Measurements from ENCODE around the gene MRI1. TPM values are rescaled to one million over a fixed set of nuclear protein-coding genes. Genes with fewer than 3 reads are reported as not detected.
A peak's percentile ranks its signal among the peaks of the same experiment; 100 is the strongest.
"Not testable (repeated sequence)": the region's sequence is repeated elsewhere in the genome, so short reads cannot be mapped to it uniquely, and the experiment has no call there.

MRI1 gene
- total RNA-seq, 1 experiment from 2014 or later = 29.9 TPM

GRCh38 chr19:13790354-13790753, 26.0 kb downstream of the MRI1 start:
- ChIA-PET CTCF (no interaction called here), POLR2A (no interaction called here)
- Mint-ChIP-seq H3K36me3 (no peaks in the 10 kb centered on the region), H3K9me3 (no peaks in the 10 kb centered on the region), H3K27me3 (ENCODE audit: low read depth) (no peaks in the 10 kb centered on the region), H3K4me1 (peaks cover 7% of the 10 kb centered on the region), H3K27ac (no peak overlapping the region), H3K4me3 (no peak overlapping the region)
- TF ChIP-seq TEAD4 (CRISPR knock-in tag; IDR thresholded peaks at IDR 0.05) = no peak
- TF ChIP-seq EMX1 (CRISPR knock-in tag; IDR thresholded peaks at IDR 0.05) = no peak
- TF ChIP-seq USF2 (CRISPR knock-in tag; IDR thresholded peaks at IDR 0.05) = no peak
- no peak for TF ChIP-seq RORB (CRISPR knock-in tag; IDR thresholded peaks at IDR 0.05)
- TF ChIP-seq ZNF416 (CRISPR knock-in tag; IDR thresholded peaks at IDR 0.05) = no peak
- TF ChIP-seq MAX (CRISPR knock-in tag; IDR thresholded peaks at IDR 0.05) = no peak
- no peak for TF ChIP-seq TEAD1 (CRISPR knock-in tag; IDR thresholded peaks at IDR 0.05)
- TF ChIP-seq PRRX2 (CRISPR knock-in tag; IDR thresholded peaks at IDR 0.05) = no peak
- TF ChIP-seq USF1 (CRISPR knock-in tag; IDR thresholded peaks at IDR 0.05) = no peak
- no peak for DNase-seq (ENCODE audit: low spot score)
- no peak for ATAC-seq

GRCh38 chr19:13793317-13793716, 29.0 kb downstream of the MRI1 start:
- H3K36me3 Mint-ChIP-seq; ATAC-seq; DNase-seq (ENCODE audit: low spot score); H3K27me3 Mint-ChIP-seq (ENCODE audit: low read depth); H3K9me3 Mint-ChIP-seq; H3K4me3 Mint-ChIP-seq: not testable (repeated sequence)
- ChIA-PET POLR2A (interaction anchor here (0.6 to 0.9 kb wide), 2 partner anchors 32 to 186 kb away, joined by 3 to 5 read pairs; no protein-coding TSS in a partner anchor), CTCF (interaction anchor here (0.7 to 1.3 kb wide), 4 partner anchors 32 to 279 kb away, joined by 3 to 6 read pairs (median 3); partner anchors contain the start of genes MISP3 and PALM3)
- Mint-ChIP-seq H3K4me1 (peaks cover 16% of the 10 kb centered on the region), H3K27ac (peak overlapping the region; percentile 98)

GRCh38 chr19:13794398-13794756, 30.1 kb downstream of the MRI1 start:
- Mint-ChIP-seq H3K4me3 (peak overlapping the region; percentile 77), H3K27me3 (ENCODE audit: low read depth) (no peaks in the 10 kb centered on the region), H3K9me3 (no peaks in the 10 kb centered on the region), H3K27ac (peak overlapping the region; percentile 98), H3K36me3 (no peaks in the 10 kb centered on the region), H3K4me1 (peaks cover 16% of the 10 kb centered on the region)
- ChIA-PET POLR2A (interaction anchor here (1.5 to 3.0 kb wide), 5 partner anchors 10 to 52 kb away, joined by 3 to 19 read pairs (median 11); a partner anchor contains a TSS), CTCF (interaction anchor here (0.6 to 3.6 kb wide), 7 partner anchors 8 to 71 kb away, joined by 3 to 28 read pairs (median 5); a partner anchor contains a TSS)
- ATAC-seq = no peak
- DNase-seq (ENCODE audit: low spot score) = no peak
- TF ChIP-seq STAT6 (CRISPR knock-in tag; conservative IDR thresholded peaks at IDR 0.05; ENCODE audit: low read depth) (no peak), ETV6 (CRISPR knock-in tag; IDR thresholded peaks at IDR 0.05) (no peak), OVOL2 (CRISPR knock-in tag; IDR thresholded peaks at IDR 0.05; ENCODE audit: borderline replicate concordance) (no peak), ZNF416 (CRISPR knock-in tag; IDR thresholded peaks at IDR 0.05) (no peak), ATF2 (CRISPR knock-in tag; IDR thresholded peaks at IDR 0.05; ENCODE audit: borderline replicate concordance, low read depth) (no peak), FOXP4 (CRISPR knock-in tag; IDR thresholded peaks at IDR 0.05) (no peak), AR (CRISPR knock-in tag; IDR thresholded peaks at IDR 0.05) (no peak), FOXJ3 (CRISPR knock-in tag; IDR thresholded peaks at IDR 0.05; ENCODE audit: borderline replicate concordance) (no peak), MXD4 (CRISPR knock-in tag; IDR thresholded peaks at IDR 0.05; ENCODE audit: borderline replicate concordance) (no peak), NFYB (CRISPR knock-in tag; conservative IDR thresholded peaks at IDR 0.05; ENCODE audit: low read depth) (no peak), RELA (CRISPR knock-in tag; IDR thresholded peaks at IDR 0.05; ENCODE audit: borderline replicate concordance) (no peak), ATF3 (CRISPR knock-in tag; conservative IDR thresholded peaks at IDR 0.05) (no peak), TEAD1 (CRISPR knock-in tag; IDR thresholded peaks at IDR 0.05) (no peak), IRF2 (CRISPR knock-in tag; IDR thresholded peaks at IDR 0.05; ENCODE audit: borderline replicate concordance, low read depth) (no peak), MYBL2 (CRISPR knock-in tag; IDR thresholded peaks at IDR 0.05) (no peak)
